Vagina (tissue), 2 donors: Measurements from ENCODE around the gene AP1G2. TPM values are rescaled to one million over a fixed set of nuclear protein-coding genes. Genes with fewer than 3 reads are reported as not detected.

Experiments
- DNase-seq, 2 donors: peaks; one replicate each; pipeline ENCODE4 v3.0.0-alpha.2; 2017; ENCODE audit errors: extremely low spot score in 2 of 2
- H3K27ac ChIP-seq: fragments of 200-600 bp; sonication (generic); one replicate; pipeline ENCODE4 v1.5.1; 2019
- H3K27me3 ChIP-seq: fragments of 200-600 bp; sonication (generic); one replicate; pipeline ENCODE4 v1.5.1; 2019
- H3K36me3 ChIP-seq, 2 donors: fragments of 200-600 bp; sonication (generic); one replicate each; pipeline ENCODE4 v1.5.1; 2017 to 2019
- H3K4me1 ChIP-seq: fragments of 200-600 bp; sonication (generic); one replicate; pipeline ENCODE4 v1.5.1; 2019
- H3K4me3 ChIP-seq, 2 donors: fragments of 200-600 bp; sonication (generic); 1 replicate in 1 of 2; 2 replicates in 1 of 2; pipeline ENCODE4 v1.5.1; 2016 to 2019
- H3K9me3 ChIP-seq: fragments of 200-600 bp; sonication (generic); one replicate; pipeline ENCODE4 v1.5.1; 2019
- POLR2A ChIP-seq, 2 donors: fragments of 450-650 bp; IDR thresholded peaks; one replicate each; pipeline ENCODE4 v1.6.1; 2017; ENCODE audit warnings: antibody characterized with exemption in 2 of 2, mild to moderate bottlenecking in 2 of 2, moderate library complexity in 2 of 2
- POLR2AphosphoS5 ChIP-seq, 2 donors: sonication (generic); formaldehyde crosslinking; IDR thresholded peaks; one replicate each; pipeline ENCODE4 v1.9.0; 2017; ENCODE audit warnings: antibody characterized with exemption in 2 of 2, mild to moderate bottlenecking in 2 of 2, low read depth in 1 of 2; ENCODE audit not compliant: insufficient read depth in 1 of 2
- intact Hi-C: fragments of 100-400 bp; cut with DNase I; formaldehyde crosslinking; loops from one replicate; pipeline ENCODE4 v1.15.1; 2023
- total RNA-seq: library from RNA; depleted of rRNA; stranded (reverse); fragments of >200 nt; gene quantifications from one replicate; pipeline ENCODE4 v1.2.3, GENCODE V29; 2016
- TF ChIP-seq, protein P1 (sequence below), 3 experiments: fragments of 450-650 bp in 2 of 3; fragments of 200-600 bp in 1 of 3; sonication (generic) in 1 of 3; IDR thresholded peaks; one replicate each; pipeline ENCODE4 v1.5.1; 2017 to 2019; ENCODE audit warnings: antibody characterized with exemption in 3 of 3, mild to moderate bottlenecking in 2 of 3, moderate library complexity in 2 of 3

Gene AP1G2
- total RNA-seq, 1 donor from 2014 or later: 122 TPM

DNA sequence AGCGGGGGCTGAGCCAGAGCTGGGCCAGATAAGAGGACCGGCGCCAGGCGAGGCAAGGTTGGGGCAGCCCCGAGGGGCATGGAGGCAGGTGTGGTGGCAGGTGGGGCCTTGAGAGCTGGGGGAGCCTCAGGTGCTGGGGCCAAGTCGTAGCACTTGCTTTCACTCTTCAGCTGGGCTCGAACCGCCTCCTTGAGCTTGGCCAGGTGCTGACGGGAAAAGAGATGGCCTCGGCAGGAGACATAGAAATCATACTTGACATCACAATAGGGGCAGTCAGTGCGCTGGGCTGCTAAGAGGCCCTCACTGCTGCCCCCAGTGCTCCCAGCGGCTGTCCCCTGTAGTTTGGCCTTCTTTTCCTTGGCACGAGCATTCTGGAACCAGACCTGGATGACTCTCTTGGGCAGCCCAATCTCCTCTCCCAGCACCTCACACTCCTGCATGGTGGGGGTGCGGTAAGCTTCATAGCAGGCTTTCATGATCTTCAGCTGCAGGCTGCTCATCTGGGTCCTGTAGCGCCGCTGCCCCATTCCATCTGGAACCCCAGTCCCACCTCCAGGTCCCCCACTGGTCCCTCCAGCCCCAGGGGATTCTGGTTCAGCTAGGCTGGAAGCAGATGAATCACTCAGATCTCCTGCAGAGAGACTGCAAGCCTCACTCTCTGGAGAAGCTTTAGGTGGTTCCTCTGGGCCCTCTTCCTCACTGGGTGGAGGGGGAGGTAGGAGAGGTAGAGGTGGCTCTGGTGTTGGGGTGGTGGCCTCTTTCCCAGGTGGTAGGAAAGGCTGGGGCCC lies 44.2 kb downstream of the AP1G2 start:
- Histone ChIP-seq H3K36me3 (no peaks in the 10 kb centered on the region), H3K4me1 (no peaks in the 10 kb centered on the region), H3K27me3 (no peaks in the 10 kb centered on the region), H3K9me3 (no peaks in the 10 kb centered on the region), H3K27ac (no peak overlapping the region), H3K4me3 (no peak overlapping the region)
- DNase-seq: no peak
- TF ChIP-seq POLR2AphosphoS5 (IDR thresholded peaks at IDR 0.05; ENCODE audit: insufficient read depth in 1 of 2, low read depth in 1 of 2) (no peak), POLR2A (IDR thresholded peaks at IDR 0.05) (no peak)
- TF ChIP-seq, protein P1, sequence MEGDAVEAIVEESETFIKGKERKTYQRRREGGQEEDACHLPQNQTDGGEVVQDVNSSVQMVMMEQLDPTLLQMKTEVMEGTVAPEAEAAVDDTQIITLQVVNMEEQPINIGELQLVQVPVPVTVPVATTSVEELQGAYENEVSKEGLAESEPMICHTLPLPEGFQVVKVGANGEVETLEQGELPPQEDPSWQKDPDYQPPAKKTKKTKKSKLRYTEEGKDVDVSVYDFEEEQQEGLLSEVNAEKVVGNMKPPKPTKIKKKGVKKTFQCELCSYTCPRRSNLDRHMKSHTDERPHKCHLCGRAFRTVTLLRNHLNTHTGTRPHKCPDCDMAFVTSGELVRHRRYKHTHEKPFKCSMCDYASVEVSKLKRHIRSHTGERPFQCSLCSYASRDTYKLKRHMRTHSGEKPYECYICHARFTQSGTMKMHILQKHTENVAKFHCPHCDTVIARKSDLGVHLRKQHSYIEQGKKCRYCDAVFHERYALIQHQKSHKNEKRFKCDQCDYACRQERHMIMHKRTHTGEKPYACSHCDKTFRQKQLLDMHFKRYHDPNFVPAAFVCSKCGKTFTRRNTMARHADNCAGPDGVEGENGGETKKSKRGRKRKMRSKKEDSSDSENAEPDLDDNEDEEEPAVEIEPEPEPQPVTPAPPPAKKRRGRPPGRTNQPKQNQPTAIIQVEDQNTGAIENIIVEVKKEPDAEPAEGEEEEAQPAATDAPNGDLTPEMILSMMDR (IDR thresholded peaks at IDR 0.05): no peak
- intact Hi-C loops: no loop called here

DNA sequence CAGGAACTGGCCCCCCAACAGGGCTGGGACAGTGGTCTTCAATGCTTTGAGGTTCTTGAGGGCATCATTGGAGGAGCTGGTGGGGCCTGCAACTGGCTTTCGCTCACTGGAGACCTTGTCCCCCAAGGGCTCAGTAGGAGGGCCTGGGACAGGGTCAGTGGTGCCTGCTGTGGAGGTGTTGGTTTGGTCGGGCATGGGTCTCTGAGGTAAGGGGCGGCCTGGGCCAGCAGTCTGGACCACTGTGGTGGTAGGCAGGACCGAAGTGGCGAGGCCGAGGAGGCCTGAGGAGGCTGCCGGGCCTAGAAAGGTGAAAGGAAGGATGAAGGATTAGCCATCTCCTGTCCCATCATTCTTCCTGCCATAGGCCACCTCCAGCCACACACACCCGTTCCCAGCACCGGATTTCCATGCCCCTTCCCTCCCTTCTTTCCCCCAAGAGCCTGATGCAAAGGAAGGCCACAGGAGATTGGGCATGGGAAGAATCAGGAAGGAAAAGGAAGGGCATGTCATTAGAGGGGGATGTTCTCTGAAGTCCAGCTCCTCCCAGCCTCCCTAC lies 44.9 kb downstream of the AP1G2 start:
- Histone ChIP-seq H3K4me1 (no peaks in the 10 kb centered on the region), H3K9me3 (no peaks in the 10 kb centered on the region), H3K27ac (no peak overlapping the region), H3K27me3 (no peaks in the 10 kb centered on the region), H3K36me3 (no peaks in the 10 kb centered on the region), H3K4me3 (no peak overlapping the region)
- no peak for DNase-seq
- intact Hi-C loops: no loop called here
- TF ChIP-seq POLR2AphosphoS5 (IDR thresholded peaks at IDR 0.05; ENCODE audit: insufficient read depth in 1 of 2, low read depth in 1 of 2): no peak
- TF ChIP-seq, protein P1 (IDR thresholded peaks at IDR 0.05): no peak

DNA sequence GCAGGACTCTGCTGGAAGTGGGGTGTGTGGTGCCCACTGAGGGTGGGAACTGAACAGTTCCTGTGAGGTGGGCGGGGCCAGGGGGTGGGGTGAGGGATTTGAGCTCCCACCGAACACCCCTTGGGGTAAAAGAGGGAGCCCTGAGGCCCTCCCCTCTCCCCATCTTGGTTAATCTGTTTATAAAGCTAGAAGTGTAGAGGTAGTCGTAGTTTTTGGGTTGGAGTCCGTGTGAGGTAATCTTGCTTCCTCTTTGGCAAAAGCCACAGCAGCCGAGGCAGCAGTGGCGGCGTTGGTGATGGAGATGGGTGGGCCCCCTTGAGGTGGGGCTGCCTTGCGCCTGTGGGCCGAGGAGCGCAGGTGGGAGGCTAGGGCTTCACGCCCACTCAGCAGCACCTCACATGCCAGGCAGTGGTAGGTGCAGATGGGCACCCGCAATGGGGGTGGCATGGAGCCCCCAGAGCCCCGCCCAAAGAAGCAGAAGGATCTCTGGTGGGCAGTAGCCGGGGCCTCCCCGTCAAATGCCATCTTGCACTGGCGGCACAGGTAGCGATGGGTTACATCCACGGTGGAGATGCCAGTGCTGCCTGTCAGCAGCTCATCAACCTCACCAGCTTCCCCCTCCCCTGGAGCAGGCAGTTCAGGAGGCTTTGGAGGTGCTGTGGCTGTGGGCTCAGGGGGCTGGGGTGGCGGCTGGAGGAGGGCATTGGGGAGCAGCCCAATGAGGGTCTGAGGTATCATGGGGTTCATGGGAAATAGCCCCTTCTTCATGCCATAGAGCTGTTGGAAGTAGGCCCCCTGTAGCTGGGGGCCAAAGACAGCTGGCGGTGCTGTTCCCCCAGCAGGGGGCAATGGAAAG lies 45.6 kb downstream of the AP1G2 start:
- no peak for DNase-seq
- intact Hi-C loops: no loop called here
- Histone ChIP-seq H3K9me3 (no peaks in the 10 kb centered on the region), H3K4me3 (no peak overlapping the region), H3K4me1 (no peaks in the 10 kb centered on the region), H3K27me3 (no peaks in the 10 kb centered on the region), H3K27ac (no peak overlapping the region), H3K36me3 (no peaks in the 10 kb centered on the region)
- TF ChIP-seq, protein P1 (IDR thresholded peaks at IDR 0.05): no peak
- no peak for TF ChIP-seq POLR2AphosphoS5 (IDR thresholded peaks at IDR 0.05; ENCODE audit: insufficient read depth in 1 of 2, low read depth in 1 of 2)
- TF ChIP-seq POLR2A (IDR thresholded peaks at IDR 0.05): no peak

DNA sequence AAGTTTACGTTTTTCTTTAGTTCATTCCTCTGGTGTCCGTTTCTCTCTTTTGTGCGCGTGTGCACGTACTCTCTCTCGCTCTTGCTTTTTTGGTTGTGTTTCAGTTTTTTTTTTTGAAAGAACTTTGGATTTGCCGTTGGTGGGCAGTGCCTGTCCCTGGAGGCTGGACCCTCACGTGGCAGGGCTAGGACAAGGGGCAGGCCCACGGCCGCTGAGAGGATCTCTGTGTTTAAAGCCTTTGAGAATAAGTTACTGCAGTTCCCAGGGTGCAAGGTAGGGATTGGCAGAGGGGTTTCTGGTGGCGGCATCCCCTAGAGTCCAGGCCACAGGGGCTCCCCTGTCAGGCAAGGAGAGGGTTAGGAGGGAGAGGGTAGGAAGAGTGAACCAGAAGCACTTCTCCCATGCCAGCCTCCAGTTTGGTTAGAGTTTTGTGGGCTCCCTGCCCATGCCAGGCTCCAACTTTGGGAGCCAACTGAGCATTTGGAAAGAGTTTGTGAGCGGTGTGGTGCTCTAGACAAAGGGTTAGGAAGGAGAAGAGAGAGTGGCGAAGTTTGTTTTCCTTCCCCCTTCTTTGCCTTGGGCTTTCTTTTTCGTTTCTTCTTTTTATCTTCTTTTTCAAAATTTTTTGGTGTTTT lies 46.6 kb downstream of the AP1G2 start:
- Histone ChIP-seq H3K9me3 (no peaks in the 10 kb centered on the region), H3K4me3 (no peak overlapping the region), H3K27ac (no peak overlapping the region), H3K4me1 (no peaks in the 10 kb centered on the region), H3K27me3 (no peaks in the 10 kb centered on the region), H3K36me3 (no peaks in the 10 kb centered on the region)
- DNase-seq: no peak
- no peak for TF ChIP-seq POLR2A (IDR thresholded peaks at IDR 0.05)
- TF ChIP-seq, protein P1 (IDR thresholded peaks at IDR 0.05): no peak
- no peak for TF ChIP-seq POLR2AphosphoS5 (IDR thresholded peaks at IDR 0.05; ENCODE audit: insufficient read depth in 1 of 2, low read depth in 1 of 2)
- intact Hi-C loops: no loop called here
